AG08396 (cell line): ENCODE data around the gene CMIP.
"Not testable (repeated sequence)": the region's sequence is repeated elsewhere in the genome, so short reads cannot be mapped to it uniquely, and the experiment has no call there.

Source experiments
- DNase-seq: peaks from one replicate; pipeline ENCODE4 v3.0.0; 2012; ENCODE audit warnings: low spot score, mixed read lengths

Gene CMIP

DNA sequence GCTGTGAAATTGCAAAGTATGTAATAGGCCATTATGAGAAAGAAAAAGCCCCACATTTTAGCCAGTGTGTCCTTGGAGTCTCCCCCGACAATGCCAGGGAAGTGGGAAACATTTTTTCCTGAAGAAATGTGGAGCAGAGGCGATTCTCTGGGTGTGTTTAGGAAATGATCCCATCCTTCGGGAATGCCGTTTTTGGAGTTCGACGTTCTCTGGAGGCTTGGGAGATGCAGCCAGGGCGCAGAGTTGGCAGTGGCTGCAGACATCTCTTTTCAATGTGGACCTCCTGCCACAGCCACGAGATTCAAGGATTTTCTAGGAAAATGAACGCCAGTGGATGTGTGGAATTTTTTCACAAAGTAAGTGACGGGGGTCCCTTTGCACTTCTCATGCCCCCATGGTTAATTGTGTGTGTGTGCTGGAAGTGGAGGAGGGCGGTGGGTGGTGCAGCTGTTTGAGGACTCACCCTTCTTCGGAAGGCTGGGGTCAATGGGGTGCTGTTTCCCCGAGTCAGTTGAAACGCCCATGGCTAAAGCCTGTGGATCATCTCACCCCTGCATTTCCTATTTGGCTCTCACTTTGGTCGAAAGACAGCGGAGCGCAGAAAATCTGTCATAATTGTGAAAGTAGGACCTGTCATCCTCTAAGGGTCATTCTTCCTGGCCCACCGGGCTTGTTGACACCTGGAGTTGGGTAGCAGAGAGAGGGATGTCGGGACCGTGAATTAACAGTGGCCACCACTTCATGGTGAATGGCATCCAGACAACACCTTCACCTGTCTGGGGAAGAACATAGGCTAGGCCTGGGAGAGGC lies 73.2 kb downstream of the CMIP start:
- DNase-seq = peak; percentile 52

DNA sequence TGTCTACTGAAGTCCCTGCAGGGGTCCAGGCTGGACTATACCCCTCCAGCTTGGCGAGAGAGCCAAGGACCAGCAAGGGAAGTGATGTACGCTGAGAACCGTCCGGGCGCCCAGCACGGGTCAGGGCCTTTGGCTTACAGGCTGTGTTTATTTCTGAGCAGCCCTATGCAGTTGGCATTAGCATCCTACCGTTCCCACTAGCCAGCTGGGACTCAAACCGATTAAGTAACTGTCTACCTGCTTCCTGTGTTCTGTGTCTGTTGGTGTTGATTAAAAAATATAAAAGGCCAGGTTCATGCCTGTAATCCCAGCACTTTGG lies 73.8 kb downstream of the CMIP start:
- no peak for DNase-seq

DNA sequence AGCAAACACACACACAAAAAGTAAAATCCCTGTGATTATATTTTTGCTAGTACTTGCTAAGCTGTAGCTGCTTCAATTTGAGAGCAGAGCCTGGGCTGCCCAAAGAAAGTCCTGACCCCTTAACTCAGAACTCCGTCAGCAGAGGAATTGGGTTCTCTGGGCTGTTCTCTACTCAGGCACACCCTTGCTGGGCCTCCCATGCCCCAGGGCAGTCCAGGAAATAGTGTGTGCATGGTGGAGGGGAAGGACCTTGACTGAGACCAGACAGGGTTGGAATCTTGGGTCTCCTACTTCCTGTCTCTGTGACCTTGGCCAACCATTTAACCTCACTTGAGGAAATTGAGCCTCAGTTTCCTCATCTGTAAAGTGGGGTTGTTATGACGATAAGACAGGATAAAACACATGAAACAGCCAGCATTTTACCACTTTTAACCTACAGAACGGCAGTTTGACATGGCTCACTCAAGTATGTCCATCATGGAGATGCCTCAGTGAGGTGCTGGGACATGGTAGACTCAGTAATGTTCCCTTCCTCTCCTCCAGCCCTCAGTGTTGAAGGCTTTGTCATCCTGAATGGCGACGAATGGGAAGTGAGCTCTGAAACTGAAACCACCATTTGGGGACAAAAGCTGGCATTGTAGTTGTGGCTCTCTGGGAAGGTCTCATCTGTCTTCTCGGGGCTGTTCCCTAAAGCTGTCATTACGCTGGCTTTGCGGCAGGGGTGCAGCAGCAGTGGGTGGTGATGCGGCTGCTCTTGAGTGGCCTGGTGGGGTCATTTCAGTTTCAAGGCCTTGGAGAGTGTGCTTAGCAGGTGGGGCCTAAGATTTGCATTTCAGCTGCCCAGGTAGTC lies 74.9 kb downstream of the CMIP start:
- no peak for DNase-seq

DNA sequence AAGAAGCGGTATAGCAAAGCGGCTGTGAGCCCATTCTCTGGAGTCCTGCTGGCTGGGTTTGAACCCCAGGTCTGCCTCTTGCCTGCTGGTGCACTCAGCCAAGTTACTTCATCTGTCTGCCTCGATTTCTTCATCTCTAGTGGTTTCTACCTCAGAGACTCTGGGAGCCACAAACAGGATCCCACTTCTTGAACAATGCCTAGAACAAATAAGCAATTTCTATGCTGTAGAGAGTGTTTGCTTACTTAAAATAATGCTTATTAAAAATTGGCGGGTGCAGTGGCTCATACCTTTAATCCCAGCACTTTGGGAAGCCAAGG lies 75.5 kb downstream of the CMIP start:
- DNase-seq = no peak

DNA sequence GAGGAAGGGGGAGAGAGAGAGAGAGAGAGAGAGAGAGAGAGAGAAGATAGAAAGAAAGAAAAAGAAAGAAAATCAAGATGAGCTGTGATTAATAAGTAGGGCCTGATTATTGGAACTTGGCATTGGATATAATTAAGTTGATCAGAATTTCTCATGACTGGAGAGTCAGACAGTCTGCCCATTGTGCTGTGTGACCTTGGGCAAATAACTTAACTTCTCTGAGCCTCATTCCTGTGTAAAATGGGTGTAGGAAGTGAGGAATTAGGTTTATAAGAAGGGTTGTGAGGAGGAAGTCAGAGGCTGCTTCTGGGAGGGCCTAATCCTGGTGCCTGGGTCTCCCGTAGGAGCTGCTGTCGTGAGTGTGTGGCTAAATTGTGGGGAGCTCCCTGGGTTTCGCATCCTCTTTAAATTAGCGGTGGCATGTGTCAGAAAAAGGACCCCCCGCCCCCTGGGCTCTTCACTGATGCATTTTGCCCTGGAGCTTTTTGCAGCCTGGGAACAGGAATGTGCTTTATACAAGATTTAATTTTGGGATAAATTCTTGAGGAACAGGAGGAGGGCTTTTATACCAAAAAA lies 76.0 kb downstream of the CMIP start:
- DNase-seq = no peak

DNA sequence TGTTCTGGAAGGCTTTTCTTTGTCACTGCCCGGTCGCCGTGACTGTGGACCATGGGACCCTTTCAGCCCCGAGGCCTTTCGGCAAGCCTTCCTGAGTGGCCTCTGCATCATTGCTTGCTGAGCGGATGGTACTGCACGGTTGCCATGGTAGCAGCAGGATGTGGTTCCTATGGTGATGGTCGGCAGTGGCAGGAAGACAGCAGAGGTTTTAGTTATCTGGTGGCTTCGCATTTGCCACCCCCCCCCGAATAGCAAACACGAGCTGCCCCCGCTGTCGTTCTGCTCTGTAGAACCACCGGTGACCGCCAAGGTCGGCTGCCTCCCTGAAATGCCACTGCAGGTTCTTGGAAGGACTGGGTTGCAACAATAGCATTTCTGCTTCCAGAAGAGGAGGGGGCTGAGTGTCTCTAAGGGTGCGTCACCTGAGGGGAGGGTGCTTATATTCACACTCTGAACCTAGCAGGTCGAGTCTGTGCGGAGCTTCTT lies 76.6 kb downstream of the CMIP start:
- no peak for DNase-seq

DNA sequence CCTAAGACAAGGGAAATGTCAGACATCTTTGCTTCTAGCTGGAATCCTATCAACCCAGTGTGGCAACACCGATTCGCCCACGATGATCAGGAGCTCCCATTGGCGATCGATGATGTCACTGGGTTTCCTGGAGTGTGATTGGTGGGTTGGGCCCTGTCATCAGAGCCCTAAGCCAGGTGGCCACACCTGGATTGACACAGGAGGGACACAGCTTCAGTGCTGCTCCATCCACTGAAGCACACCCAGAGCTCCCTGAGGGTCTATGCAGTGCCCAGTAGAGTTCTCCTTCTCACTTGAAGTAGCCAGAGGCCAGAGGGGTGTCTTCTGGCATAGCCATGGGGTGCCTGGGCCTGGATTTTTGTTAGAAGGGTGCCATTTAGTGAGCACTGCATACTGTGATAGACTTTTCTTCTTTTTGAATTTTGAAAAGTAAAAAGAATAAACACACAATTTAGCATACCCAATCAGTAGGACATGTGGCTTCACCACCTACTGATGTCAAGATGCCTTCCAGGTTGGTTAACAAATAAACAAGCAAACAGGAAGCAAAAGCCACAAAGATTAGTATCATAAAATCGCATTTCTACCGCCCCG lies 77.6 kb downstream of the CMIP start:
- DNase-seq = no peak

DNA sequence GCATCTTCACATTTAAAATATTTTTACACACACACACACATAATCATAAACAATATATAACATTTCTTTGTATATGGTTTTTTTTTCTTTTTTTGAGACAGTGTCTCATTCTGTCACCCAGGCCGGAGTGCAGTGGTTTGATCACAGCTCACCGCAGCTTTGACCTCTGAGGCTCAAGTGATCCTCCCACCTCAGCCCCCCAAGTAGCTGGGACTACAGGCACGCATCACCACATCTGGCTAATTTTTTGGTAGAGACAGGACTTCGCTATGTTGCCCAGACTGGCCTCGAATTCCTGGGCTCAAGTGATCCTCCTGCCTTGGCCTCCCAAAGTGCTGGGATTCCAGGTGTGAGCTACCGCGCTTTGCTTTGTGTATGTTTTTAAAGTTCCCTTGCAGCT lies 78.2 kb downstream of the CMIP start:
- DNase-seq = not testable (repeated sequence)

DNA sequence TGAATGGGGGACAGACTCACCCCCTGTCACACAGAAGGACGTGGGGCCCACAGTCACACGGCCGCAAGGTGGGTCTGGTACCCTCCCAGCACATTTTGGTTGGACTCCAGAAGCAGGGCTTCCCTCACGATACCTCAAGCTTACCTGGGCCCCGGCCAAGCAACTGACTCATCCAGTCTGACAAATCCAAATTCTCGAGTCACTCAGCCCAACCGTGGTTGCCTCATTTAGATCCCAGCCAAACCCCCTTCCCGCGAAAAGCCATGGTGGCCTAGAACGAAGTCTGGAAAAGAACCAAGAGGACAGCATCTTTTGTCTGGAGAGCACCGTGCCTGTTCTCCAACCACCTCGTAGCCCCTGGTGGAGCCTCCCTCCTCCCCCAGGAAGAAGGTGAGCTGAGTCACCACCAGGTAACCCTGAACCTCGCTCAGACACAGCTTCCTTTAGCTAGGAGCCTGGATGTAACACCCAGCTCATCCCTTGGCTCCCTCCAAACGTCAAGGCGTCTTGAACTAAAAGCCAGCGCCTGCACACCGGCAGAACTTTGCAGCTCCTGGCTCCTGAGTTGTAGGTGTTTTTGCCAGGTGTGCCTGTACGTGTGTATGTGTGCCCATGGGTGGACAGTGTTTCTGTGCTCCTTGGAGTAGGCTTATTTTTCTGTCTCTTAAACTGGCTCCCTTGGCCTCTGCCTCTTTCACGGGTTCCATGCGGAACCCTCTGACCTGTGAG lies 78.9 kb downstream of the CMIP start:
- peak; percentile 65 for DNase-seq

DNA sequence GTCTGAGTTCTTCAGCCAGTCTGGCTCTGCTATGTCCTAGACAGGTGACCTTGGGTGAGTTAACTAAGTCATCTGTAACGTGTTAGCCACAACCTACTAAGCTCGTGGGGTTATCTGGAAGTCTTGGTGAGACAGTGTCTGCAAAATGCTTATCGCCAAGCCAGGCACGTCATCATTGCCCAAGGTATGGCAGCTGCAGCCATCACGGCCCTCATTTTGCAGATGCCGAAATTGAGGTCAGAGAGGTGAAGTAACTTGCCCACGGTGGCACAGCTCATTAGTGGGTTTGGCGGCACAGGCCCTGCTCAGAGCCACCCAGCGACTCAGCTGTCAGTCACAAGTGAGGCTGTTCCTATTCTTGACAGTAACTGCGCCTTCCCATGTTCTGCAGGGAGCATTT lies 79.8 kb downstream of the CMIP start:
- DNase-seq = no peak

DNA sequence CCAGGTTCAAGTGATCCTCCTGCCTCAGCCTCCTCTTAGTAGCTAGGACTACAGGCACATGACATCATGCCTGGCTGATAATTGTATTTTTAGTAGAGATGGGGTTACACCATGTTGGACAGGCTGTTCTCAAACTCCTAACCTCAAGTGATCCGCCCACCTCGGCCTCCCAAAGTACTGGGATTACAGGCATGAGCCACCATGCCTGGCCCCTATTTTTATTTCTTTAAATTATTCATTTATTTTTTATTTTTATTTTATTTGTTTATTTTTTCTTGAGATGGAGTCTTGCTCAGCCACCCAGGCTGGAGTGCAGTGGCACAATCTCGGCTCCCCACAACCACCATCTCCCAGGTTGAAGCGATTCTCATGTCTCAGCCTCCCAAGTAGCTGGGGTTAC lies 80.3 kb downstream of the CMIP start:
- not testable (repeated sequence) for DNase-seq

DNA sequence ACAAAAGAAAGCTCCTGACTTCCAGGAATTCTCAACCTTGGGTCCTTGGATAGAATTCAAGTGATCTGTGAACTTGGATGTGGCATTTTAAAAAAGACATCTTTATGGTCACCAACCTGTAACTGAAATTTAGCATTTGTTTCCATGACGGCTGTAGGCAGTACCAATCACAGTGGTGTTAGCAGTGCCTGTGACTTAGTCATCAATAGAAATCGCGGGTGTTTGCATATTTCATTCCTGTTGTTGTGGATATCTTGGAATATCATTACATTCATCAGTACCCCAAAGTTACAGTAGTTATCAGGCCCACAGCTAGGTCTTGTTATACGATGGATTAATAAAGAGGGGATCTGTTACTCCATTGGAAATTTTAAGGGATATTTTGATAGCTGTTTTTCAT lies 81.6 kb downstream of the CMIP start:
- no peak for DNase-seq

DNA sequence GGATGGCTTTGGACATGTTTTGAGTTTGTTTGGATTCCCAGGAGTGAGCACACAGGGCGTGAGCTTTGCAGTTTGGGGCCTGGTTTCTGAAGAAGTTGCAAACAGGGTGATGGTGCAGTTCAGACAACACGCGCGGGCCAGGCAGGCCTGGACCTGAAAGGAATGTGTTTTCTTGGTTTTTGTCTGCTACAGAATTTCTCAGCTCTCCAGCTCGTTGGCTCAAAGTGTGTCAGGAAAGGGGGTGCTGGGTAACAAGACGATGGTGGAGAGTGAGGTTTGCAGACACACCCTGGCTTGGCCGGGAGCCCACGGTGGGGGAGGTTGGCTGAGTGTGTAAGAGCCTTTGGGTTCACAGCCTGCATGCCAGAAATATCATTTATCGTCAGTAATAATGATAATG lies 82.3 kb downstream of the CMIP start:
- DNase-seq = peak; percentile 39

DNA sequence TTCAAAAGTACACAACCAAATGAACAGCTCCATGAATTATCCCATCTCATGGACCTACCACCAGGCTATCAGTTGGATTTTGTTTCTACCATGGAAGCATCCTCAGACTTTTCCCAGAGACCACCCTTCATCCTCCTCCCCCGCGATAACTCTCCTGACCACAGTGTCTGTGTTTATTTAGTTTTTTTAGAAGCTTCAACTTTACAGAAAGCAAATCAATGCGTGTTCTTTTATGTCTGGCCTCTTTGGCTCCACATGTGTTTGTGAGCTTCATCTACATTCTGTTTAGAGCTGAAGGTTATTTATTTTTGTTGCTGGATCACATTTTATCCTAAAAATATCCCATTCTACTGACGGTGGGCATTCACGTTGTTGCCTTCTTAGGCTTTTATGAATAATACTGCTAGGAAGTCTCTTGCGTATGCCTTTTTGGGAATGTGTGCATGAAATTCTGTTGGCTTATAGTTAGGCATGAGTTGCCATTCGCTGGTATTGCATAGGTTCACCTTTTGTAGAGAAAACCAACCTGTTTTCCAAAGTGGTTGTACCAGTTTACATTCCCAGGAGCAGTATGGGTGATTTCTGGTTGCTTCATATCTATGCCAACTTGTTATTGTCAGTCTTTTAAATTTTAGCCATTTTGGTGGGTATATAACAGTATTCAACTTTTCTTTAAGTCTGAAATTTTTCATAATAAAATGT lies 83.0 kb downstream of the CMIP start:
- no peak for DNase-seq

DNA sequence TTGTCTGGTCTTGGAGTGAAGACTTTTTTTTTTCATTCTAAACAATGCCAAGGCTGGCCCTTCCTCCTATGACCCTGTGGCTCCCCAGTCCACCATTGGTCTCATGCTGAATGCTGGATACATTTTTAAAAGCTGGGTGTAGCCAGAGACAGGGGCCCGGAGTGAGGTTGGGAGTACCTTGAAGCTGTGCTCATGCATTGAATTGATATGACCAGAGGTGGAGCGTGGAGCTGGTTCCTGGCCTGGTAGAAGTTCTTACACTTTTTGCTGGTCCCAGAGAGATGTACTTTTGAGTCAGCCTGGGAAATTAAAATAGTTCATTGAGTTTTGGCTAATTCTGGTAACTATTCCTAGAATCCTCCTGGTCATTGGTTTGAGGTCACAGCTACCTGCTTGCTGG lies 83.6 kb downstream of the CMIP start:
- DNase-seq = no peak

DNA sequence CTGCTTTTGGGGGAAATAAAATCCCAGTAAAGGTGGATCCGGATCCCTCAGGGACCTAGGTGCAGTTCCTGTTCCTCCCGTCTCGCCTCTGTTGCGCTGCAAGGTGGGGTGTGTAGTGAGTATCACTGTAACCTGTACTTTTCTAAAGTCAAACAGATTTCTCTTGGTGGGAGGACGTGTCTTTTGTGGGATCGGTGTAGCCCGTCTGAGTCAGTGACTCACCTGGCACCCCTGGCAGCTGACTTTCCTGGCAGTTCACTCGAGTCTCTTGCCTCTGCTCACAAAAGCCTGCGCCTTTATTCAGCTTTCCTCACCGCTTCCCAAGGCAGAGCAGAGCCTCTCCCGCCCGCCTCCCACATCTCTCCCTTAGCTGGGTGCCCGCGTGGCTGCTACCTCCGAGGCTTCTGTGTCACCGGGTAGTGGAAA lies 85.7 kb downstream of the CMIP start:
- DNase-seq = no peak

DNA sequence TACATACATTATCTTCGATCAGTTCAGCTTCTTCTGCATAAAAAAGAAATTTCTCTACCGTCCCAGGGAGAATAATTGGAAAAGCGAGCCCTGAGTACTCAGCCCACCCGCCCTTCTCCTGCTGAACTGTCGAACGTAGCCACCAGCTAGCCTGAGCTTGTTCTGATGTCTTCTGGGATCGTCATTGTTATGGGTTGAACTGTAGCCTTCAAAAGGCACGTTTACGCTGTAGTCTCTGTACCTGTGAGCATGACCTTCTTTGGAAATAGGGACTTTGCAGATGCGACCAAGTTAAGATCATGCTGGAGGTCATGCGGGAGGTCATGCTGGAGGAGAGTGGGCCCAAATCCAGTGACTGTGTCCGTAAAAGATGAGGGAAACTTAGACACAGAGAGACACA lies 86.2 kb downstream of the CMIP start:
- no peak for DNase-seq

DNA sequence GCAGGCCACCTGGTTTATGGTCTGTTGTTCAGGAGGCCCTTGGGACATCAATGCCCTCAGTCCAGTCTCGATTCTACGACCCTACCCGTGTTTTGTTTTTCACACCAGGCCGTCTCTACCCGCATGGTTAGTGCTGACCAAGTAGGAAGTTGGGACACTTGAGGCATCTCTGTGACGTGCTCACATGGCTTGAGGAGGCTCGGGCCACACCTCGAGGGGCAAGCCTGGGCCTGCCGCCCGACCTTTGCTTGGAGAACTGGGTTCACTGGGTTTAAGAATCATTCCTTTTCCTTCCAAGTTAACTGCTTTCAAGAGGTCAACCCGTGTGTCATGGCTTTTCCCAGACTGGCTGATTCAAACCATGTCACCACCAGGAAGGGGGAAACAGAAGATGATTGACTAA lies 86.8 kb downstream of the CMIP start:
- DNase-seq = no peak

DNA sequence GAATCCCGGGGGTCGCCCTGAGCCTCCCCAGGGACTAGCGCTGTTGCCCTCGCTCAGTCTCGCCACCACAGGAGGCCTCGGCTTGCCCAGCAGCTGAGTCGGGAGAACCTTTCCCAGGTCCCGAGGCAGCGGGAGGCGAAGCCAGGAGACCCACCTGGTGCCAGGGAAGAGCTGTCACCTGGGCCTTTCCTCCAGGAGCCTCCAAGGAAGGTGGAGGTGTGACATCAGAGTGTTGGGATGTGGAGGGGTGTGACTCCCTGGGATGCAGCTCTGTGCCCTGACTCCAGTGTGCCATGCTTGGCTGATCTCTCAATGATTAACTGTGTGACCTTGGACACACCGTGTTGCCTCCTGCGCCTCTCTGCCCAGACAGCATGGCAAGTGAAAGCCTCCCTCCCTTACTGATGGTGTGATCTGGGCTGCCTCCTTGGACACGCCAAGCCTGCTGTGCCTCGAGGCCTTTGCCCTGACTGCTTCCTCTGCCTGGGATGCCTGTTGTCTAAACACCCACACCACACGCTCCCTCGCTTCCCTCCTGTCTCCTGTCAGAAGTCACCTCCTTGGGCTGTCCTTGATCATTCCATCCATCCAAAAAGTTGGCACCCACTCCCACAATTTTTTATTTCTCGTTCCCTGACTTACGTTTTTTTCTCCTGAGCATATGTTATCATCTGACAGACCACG lies 88.0 kb downstream of the CMIP start:
- no peak for DNase-seq

DNA sequence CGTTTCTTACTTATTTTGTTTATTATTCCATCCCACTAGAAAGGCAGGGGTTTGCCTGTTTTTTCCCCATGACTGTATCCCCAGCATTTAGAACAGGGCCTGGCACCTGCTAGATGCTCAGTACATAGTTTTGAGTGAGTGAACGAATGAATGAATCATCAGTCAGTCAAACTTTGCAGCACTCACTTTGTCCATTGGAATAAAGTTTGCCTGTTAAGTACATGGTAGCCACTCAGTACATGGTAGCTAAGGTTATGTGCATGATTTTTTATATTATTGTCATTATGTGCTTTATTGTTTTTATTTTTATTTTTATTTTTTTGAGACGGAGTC lies 88.5 kb downstream of the CMIP start:
- no peak for DNase-seq
